ENCODE data around the gene DIPK1B. TPM values are rescaled to one million over a fixed set of nuclear protein-coding genes. Genes with fewer than 3 reads are reported as not detected.

DIPK1B gene
- total and polyA plus RNA-seq, 2 experiments from 2014 or later: 18.7 to 60.0 TPM

DNA sequence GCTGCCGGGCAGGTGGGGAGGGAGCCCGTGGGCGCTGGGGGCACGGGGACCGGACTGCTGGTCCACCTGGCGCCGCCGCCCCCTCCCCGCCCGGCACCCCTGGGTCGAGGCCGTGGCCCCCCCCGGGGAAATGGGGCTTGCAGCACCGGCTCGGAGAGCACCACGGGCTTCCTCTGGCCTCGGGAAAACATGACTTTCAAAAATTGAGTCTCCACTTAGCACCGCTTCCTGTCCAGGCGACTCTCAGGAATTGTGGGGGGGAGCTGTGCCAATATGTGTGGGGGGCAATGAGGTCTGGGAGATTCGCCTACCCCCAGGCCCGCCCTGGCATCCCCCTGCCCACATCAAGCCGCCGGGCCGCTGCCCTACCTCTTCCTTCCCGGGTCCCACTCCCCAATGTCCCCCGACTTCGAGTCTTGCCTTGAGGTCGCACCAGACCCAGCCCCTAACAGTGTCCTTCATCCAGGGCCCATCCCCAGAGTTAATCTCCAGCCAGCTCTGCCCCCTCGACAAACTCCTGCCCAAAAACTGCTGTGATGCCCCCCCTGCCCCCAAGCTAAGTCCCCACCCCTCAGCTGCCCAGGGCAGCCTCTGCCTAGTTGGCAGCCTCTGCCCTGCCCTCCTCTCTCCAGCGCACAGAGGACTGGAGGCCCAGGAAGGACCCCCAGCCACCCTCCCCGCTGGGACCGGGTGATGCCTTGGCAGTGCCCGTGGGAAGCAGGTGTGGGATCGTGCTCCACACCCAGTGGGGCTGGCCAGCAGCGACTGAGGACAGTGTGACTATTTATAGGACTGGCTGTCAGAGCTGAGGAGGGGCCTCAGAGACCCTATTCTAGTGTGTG, 45.8 kb upstream of the DIPK1B start (continued):
- TF ChIP-seq, protein P1, sequence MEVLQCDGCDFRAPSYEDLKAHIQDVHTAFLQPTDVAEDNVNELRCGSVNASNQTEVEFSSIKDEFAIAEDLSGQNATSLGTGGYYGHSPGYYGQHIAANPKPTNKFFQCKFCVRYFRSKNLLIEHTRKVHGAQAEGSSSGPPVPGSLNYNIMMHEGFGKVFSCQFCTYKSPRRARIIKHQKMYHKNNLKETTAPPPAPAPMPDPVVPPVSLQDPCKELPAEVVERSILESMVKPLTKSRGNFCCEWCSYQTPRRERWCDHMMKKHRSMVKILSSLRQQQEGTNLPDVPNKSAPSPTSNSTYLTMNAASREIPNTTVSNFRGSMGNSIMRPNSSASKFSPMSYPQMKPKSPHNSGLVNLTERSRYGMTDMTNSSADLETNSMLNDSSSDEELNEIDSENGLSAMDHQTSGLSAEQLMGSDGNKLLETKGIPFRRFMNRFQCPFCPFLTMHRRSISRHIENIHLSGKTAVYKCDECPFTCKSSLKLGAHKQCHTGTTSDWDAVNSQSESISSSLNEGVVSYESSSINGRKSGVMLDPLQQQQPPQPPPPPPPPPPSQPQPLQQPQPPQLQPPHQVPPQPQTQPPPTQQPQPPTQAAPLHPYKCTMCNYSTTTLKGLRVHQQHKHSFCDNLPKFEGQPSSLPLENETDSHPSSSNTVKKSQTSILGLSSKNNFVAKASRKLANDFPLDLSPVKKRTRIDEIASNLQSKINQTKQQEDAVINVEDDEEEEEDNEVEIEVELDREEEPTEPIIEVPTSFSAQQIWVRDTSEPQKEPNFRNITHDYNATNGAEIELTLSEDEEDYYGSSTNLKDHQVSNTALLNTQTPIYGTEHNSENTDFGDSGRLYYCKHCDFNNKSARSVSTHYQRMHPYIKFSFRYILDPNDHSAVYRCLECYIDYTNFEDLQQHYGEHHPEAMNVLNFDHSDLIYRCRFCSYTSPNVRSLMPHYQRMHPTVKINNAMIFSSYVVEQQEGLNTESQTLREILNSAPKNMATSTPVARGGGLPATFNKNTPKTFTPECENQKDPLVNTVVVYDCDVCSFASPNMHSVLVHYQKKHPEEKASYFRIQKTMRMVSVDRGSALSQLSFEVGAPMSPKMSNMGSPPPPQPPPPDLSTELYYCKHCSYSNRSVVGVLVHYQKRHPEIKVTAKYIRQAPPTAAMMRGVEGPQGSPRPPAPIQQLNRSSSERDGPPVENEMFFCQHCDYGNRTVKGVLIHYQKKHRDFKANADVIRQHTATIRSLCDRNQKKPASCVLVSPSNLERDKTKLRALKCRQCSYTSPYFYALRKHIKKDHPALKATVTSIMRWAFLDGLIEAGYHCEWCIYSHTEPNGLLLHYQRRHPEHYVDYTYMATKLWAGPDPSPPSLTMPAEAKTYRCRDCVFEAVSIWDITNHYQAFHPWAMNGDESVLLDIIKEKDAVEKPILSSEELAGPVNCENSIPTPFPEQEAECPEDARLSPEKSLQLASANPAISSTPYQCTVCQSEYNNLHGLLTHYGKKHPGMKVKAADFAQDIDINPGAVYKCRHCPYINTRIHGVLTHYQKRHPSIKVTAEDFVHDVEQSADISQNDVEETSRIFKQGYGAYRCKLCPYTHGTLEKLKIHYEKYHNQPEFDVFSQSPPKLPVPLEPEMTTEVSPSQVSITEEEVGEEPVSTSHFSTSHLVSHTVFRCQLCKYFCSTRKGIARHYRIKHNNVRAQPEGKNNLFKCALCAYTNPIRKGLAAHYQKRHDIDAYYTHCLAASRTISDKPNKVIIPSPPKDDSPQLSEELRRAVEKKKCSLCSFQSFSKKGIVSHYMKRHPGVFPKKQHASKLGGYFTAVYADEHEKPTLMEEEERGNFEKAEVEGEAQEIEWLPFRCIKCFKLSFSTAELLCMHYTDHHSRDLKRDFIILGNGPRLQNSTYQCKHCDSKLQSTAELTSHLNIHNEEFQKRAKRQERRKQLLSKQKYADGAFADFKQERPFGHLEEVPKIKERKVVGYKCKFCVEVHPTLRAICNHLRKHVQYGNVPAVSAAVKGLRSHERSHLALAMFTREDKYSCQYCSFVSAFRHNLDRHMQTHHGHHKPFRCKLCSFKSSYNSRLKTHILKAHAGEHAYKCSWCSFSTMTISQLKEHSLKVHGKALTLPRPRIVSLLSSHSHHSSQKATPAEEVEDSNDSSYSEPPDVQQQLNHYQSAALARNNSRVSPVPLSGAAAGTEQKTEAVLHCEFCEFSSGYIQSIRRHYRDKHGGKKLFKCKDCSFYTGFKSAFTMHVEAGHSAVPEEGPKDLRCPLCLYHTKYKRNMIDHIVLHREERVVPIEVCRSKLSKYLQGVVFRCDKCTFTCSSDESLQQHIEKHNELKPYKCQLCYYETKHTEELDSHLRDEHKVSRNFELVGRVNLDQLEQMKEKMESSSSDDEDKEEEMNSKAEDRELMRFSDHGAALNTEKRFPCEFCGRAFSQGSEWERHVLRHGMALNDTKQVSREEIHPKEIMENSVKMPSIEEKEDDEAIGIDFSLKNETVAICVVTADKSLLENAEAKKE (CRISPR knock-in tag; IDR thresholded peaks at IDR 0.05): no peak
- TF ChIP-seq POLR2AphosphoS5 (IDR thresholded peaks at IDR 0.05; ENCODE audit: low read depth): no peak
- no peak for TF ChIP-seq JUNB (IDR thresholded peaks at IDR 0.05; ENCODE audit: unreplicated experiment)
- no peak for TF ChIP-seq EZH2 (IDR thresholded peaks at IDR 0.05; ENCODE audit: low read depth, unreplicated experiment)
- TF ChIP-seq EZH2phosphoT487 (IDR thresholded peaks at IDR 0.05; ENCODE audit: unreplicated experiment): no peak

DNA sequence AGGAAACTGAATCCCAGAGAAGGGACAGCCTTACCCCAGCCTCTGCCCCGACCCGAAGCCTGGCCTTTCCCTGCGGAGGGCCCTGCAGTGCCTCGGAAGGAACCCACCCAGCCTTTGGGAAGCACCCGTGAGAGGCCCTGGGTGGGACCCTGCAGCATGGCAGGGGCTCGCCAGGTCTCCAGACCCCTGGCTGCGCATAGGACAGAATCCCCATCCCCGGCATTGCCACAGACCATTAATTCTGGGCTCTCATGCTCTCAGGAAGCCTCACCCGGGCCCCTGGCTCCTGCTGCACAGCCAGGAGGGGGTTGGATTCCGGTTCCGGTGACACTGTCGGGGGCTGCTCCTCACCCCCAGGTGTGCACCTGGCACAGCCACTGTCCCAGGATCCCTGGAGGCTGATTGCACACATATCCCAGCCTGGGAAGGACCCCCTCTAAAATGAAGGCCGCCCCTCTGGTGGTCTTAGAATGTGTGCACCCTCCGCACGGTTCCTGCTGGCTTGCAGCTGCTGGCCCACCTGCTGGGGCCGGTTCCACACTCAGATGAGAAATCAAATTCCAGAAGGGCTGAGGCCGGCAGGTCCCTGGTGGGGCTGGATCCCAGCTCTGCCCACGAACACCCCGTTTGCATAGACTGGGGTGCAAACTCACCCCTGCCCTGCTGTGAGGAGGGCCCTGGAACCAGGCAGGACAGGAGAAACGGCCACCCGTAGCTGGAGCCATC, 45.0 kb upstream of the DIPK1B start:
- H4K20me1 ChIP-seq (replicated peaks; ENCODE audit: insufficient read depth): no peaks in the 10 kb centered on the region
- no peaks in the 10 kb centered on the region for H3K9me2 ChIP-seq (ENCODE audit: insufficient read depth)
- H3K36me3 ChIP-seq (ENCODE audit: insufficient read depth): no peaks in the 10 kb centered on the region
- H3K27me3 ChIP-seq (ENCODE audit: insufficient read depth): no peaks in the 10 kb centered on the region
- no peak overlapping the region for H3K4me3 ChIP-seq
- Mint-ChIP-seq H3K4me1 (no peaks in the 10 kb centered on the region), H3K36me3 (ENCODE audit: low read depth) (no peaks in the 10 kb centered on the region), H3K9me3 (no peaks in the 10 kb centered on the region), H3K27ac (no peak overlapping the region), H3K27me3 (ENCODE audit: insufficient read depth, low read depth, poor library complexity) (no peaks in the 10 kb centered on the region), H3K4me3 (no peak overlapping the region)
- DNase-seq (ENCODE audit: low spot score): no peak
- no peaks in the 10 kb centered on the region for H3F3A ChIP-seq (replicated peaks; ENCODE audit: low read depth)
- no peaks in the 10 kb centered on the region; the same call in 1 of the 2 replicates for H3K4me1 ChIP-seq (ENCODE audit: insufficient read depth)
- no peak for ATAC-seq
- no peak overlapping the region for H2AFZ ChIP-seq
- no peaks in the 10 kb centered on the region for H3K79me2 ChIP-seq (replicated peaks; ENCODE audit: insufficient read depth)
- no peak overlapping the region for H3K4me2 ChIP-seq
- H3K27ac ChIP-seq (ENCODE audit: low read depth): no peak overlapping the region
- TF ChIP-seq EZH2 (IDR thresholded peaks at IDR 0.05; ENCODE audit: low read depth, unreplicated experiment) (no peak), EZH2phosphoT487 (IDR thresholded peaks at IDR 0.05; ENCODE audit: unreplicated experiment) (no peak), POLR2AphosphoS5 (IDR thresholded peaks at IDR 0.05; ENCODE audit: low read depth) (no peak), ZNF331 (CRISPR knock-in tag; IDR thresholded peaks at IDR 0.05; ENCODE audit: low read depth) (no peak)
- TF ChIP-seq, protein P2, sequence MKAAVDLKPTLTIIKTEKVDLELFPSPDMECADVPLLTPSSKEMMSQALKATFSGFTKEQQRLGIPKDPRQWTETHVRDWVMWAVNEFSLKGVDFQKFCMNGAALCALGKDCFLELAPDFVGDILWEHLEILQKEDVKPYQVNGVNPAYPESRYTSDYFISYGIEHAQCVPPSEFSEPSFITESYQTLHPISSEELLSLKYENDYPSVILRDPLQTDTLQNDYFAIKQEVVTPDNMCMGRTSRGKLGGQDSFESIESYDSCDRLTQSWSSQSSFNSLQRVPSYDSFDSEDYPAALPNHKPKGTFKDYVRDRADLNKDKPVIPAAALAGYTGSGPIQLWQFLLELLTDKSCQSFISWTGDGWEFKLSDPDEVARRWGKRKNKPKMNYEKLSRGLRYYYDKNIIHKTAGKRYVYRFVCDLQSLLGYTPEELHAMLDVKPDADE (IDR thresholded peaks at IDR 0.05): no peak
- TF ChIP-seq, protein P3, sequence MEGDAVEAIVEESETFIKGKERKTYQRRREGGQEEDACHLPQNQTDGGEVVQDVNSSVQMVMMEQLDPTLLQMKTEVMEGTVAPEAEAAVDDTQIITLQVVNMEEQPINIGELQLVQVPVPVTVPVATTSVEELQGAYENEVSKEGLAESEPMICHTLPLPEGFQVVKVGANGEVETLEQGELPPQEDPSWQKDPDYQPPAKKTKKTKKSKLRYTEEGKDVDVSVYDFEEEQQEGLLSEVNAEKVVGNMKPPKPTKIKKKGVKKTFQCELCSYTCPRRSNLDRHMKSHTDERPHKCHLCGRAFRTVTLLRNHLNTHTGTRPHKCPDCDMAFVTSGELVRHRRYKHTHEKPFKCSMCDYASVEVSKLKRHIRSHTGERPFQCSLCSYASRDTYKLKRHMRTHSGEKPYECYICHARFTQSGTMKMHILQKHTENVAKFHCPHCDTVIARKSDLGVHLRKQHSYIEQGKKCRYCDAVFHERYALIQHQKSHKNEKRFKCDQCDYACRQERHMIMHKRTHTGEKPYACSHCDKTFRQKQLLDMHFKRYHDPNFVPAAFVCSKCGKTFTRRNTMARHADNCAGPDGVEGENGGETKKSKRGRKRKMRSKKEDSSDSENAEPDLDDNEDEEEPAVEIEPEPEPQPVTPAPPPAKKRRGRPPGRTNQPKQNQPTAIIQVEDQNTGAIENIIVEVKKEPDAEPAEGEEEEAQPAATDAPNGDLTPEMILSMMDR (conservative IDR thresholded peaks at IDR 0.05; ENCODE audit: low read depth in 2 of 2): no peak
- TF ChIP-seq, protein P4, sequence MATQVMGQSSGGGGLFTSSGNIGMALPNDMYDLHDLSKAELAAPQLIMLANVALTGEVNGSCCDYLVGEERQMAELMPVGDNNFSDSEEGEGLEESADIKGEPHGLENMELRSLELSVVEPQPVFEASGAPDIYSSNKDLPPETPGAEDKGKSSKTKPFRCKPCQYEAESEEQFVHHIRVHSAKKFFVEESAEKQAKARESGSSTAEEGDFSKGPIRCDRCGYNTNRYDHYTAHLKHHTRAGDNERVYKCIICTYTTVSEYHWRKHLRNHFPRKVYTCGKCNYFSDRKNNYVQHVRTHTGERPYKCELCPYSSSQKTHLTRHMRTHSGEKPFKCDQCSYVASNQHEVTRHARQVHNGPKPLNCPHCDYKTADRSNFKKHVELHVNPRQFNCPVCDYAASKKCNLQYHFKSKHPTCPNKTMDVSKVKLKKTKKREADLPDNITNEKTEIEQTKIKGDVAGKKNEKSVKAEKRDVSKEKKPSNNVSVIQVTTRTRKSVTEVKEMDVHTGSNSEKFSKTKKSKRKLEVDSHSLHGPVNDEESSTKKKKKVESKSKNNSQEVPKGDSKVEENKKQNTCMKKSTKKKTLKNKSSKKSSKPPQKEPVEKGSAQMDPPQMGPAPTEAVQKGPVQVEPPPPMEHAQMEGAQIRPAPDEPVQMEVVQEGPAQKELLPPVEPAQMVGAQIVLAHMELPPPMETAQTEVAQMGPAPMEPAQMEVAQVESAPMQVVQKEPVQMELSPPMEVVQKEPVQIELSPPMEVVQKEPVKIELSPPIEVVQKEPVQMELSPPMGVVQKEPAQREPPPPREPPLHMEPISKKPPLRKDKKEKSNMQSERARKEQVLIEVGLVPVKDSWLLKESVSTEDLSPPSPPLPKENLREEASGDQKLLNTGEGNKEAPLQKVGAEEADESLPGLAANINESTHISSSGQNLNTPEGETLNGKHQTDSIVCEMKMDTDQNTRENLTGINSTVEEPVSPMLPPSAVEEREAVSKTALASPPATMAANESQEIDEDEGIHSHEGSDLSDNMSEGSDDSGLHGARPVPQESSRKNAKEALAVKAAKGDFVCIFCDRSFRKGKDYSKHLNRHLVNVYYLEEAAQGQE (IDR thresholded peaks at IDR 0.05; ENCODE audit: unreplicated experiment): no peak

Data from GM23338 (cell line).